ENCODE data around the gene ERCC6.

Gene ERCC6

DNA sequence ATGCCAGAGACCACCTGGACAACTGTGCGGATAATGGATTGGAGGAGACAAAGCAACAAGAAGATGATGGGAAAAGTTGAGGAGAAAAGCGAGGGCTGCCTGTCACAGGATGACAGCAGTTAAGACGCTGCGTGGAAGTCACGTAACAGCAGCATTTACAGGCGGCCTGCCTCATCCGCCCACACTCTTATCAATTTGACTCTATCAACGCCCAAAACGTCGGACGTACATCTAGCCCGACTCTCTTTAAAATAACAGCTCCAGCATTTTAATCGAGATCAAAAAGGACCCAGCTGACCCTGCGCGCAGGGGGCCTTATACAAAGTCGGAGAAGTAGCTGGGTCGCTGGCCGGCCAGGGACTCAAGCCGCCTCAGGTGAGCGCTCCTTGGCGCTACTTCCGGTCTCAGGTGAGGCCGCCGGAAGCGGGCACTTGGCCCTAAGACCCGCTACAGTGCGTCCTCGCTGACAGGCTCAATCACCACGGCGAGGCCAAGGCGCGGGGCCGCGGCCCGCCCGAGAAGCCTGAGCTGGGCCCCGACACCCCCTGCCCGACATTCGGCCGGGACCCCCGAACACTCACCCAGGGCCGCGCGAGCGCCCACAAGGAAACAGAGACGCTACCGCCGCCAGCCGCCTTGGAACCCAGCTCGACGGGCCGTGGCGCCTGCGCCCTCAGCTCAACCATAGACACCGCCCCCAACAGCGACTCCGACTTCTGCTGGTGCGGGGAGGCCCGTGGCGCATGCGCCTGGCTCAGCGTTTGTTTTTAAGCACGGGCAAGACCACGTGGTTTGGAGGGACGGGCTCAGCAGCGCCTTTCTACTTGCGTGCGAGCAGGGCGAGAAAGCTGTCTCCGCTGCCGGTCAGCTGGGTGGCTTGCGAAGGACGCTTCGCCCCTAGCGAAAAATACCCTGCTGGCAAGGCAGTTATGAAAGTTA is at the start of gene ERCC6:
TSS of gene ERCC6 (minus strand) at position 741 of the 939 bp plus-strand sequence.
- H3K4me1 ChIP-seq (ENCODE audit: control insufficient read depth, insufficient read depth, low read length): peaks cover 16% of the 10 kb centered on the region
- H3K4me3 ChIP-seq (ENCODE audit: low read length): peak within 1 kb of the TSS; percentile 70
- H3K9ac ChIP-seq (ENCODE audit: low read length): peak within 1 kb of the TSS; percentile 82
- peaks cover 3% of the 10 kb centered on the region for H3K36me3 ChIP-seq (ENCODE audit: control insufficient read depth, insufficient read depth, low read length)
- no peaks in the 10 kb centered on the region for H3K9me3 ChIP-seq (ENCODE audit: control insufficient read depth, low read length)
- no peaks in the 10 kb centered on the region for H3K27me3 ChIP-seq (ENCODE audit: control insufficient read depth, insufficient read depth, low read length)

DNA sequence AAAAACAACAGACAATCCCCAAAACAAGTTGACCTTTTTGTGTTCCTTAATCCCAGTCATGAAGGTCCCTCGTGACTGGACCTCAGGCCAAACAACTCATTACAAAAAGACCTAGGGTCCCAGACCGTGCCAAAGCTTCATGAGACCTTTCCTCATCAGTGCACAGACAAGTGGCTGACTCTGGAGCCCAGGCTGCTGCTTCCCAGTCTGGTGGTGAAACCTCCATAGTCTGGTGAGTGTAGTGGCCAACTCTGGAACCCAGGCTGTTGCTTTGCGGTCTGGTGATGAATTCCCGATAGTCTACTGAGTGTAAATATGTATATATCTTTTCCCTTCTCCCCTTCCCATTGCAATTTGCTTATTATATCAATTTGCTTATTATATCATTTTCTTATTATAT is 49.1 kb upstream of the ERCC6 start:
- H3K4me1 ChIP-seq (ENCODE audit: control insufficient read depth, insufficient read depth, low read length): no peaks in the 10 kb centered on the region
- H3K9me3 ChIP-seq (ENCODE audit: control insufficient read depth, low read length): no peaks in the 10 kb centered on the region
- H3K9ac ChIP-seq (ENCODE audit: low read length): no peak overlapping the region
- H3K4me3 ChIP-seq (ENCODE audit: low read length): no peak overlapping the region
- H3K36me3 ChIP-seq (ENCODE audit: control insufficient read depth, insufficient read depth, low read length): no peaks in the 10 kb centered on the region
- H3K27me3 ChIP-seq (ENCODE audit: control insufficient read depth, insufficient read depth, low read length): no peaks in the 10 kb centered on the region

DNA sequence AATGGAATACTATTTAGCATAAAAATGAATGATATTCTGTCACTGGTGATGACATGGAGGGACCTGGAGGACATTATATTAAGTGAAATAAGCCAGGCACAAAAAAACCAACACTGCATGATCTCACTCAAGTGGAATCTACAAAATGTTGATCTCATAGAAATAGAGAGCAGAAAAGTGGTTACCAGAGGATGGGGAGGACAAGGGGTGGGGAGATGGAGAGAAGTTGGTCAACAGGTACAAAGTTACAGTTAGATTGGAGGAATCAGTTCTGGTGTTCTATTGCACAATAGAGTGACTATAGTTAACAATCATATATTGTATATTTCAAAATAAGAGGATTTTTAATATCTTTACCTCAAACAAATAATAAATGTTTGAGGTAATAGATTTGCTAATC is 46.5 kb upstream of the ERCC6 start:
- Histone ChIP-seq H3K4me1 (ENCODE audit: control insufficient read depth, insufficient read depth, low read length) (no peaks in the 10 kb centered on the region), H3K9ac (ENCODE audit: low read length) (no peak overlapping the region), H3K4me3 (ENCODE audit: low read length) (no peak overlapping the region), H3K27me3 (ENCODE audit: control insufficient read depth, insufficient read depth, low read length) (no peaks in the 10 kb centered on the region), H3K36me3 (ENCODE audit: control insufficient read depth, insufficient read depth, low read length) (no peaks in the 10 kb centered on the region), H3K9me3 (ENCODE audit: control insufficient read depth, low read length) (no peaks in the 10 kb centered on the region)

DNA sequence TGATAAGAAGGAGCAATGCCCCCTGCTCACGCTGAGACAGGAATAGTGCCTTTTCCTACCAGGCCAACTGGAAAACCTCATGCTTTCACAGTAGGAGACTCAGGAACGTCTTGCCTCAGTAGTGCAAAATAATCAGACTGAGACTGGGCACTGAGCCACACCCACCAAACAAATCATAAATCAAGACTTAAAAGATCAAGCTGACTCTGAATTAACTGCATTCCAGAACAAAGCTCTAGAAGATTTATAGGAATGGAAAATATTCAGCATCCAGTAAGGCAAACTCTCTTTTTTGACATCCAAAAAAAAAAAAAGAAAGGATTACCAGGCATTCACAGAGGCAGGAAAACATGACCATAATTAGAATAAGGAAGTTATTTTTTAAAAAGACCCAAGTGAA is 40.7 kb upstream of the ERCC6 start:
- H3K9ac ChIP-seq (ENCODE audit: low read length): no peak overlapping the region
- no peaks in the 10 kb centered on the region for H3K4me1 ChIP-seq (ENCODE audit: control insufficient read depth, insufficient read depth, low read length)
- no peak overlapping the region for H3K4me3 ChIP-seq (ENCODE audit: low read length)
- no peaks in the 10 kb centered on the region for H3K9me3 ChIP-seq (ENCODE audit: control insufficient read depth, low read length)
- H3K27me3 ChIP-seq (ENCODE audit: control insufficient read depth, insufficient read depth, low read length): no peaks in the 10 kb centered on the region
- H3K36me3 ChIP-seq (ENCODE audit: control insufficient read depth, insufficient read depth, low read length): no peaks in the 10 kb centered on the region

DNA sequence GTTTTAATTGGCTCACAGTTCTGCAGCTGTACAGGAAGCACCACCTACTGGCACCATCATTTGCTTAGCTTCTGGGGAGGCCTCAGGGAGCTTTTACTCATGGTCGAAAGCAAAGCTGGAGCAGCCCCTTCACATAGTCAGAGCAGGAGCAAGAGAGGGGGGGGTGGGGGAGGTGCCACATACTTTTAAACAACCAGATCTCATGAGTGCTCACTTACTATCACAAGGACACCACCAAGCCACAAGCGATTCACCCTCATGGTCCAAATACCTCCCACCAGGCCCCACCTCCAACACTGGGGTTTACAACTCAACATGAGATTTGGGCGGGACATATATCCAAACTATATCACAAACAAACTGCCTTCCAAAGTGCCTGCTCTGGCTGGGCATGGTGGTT is 39.5 kb upstream of the ERCC6 start:
- H3K36me3 ChIP-seq (ENCODE audit: control insufficient read depth, insufficient read depth, low read length): no peaks in the 10 kb centered on the region
- H3K9ac ChIP-seq (ENCODE audit: low read length): no peak overlapping the region
- no peaks in the 10 kb centered on the region for H3K27me3 ChIP-seq (ENCODE audit: control insufficient read depth, insufficient read depth, low read length)
- no peaks in the 10 kb centered on the region for H3K9me3 ChIP-seq (ENCODE audit: control insufficient read depth, low read length)
- no peak overlapping the region for H3K4me3 ChIP-seq (ENCODE audit: low read length)
- H3K4me1 ChIP-seq (ENCODE audit: control insufficient read depth, insufficient read depth, low read length): no peaks in the 10 kb centered on the region

DNA sequence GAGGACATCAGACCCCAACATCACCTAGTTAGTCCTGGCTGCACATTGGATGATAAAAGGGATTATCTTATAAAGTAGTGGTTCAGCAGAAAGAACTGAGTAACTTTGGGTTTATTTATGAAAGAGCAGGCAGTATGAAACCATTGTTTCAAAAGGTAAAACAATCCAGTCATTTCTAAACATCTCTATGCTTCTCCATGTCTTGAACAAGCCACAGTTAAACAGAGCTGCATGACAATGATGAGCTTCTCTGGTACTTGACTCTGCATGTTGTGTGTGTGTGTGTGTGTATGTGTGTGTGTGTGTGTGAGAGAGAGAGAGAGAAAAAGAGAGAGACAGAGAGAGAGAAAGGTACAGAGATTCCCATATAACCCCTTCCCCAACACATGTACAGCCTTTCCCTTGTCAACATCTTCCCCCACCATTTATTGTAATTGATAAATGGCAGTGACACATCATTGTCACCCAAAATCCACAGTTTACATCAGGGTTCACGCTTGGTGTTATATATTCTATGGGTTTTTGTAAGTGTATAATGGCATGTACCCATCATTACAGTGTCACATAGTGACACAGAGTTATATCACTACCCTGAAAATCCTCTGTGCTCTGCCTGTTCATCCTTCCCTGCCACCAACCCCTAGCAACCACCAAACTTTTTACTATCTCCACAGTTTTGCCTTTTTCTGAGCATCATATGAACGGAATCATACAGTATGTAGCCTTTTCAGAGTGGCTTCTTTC is 38.4 kb upstream of the ERCC6 start:
- Histone ChIP-seq H3K36me3 (ENCODE audit: control insufficient read depth, insufficient read depth, low read length) (no peaks in the 10 kb centered on the region), H3K4me1 (ENCODE audit: control insufficient read depth, insufficient read depth, low read length) (no peaks in the 10 kb centered on the region), H3K4me3 (ENCODE audit: low read length) (no peak overlapping the region), H3K27me3 (ENCODE audit: control insufficient read depth, insufficient read depth, low read length) (no peaks in the 10 kb centered on the region), H3K9ac (ENCODE audit: low read length) (no peak overlapping the region), H3K9me3 (ENCODE audit: control insufficient read depth, low read length) (no peaks in the 10 kb centered on the region)

DNA sequence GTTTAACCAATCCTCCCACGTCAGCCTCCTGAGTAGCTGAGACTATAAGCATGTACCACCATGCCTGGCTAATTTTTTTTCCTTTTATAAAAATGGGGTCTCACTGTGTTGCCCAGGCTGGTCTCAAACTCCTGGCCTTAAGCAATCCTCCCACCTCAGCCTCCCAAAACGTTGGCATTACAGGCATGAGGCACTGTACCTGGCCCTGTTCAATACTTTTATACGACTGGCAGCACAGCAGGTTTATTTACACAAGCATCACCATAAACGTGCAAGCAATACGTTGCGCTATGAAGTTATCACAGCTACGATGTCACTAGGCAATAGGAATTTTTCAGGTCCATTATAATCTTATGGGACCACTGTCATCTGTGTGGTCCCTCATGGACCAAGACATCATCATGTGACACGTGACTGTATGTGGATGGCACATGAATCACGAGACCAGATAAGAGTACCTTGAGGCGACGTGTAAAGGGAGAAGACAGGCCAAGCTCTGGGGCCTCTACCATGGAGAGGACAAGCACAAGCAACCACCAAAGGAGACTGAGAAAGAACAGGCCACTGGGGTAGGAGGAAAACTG is 36.7 kb upstream of the ERCC6 start:
- Histone ChIP-seq H3K9ac (ENCODE audit: low read length) (no peak overlapping the region), H3K4me3 (ENCODE audit: low read length) (no peak overlapping the region), H3K27me3 (ENCODE audit: control insufficient read depth, insufficient read depth, low read length) (no peaks in the 10 kb centered on the region), H3K36me3 (ENCODE audit: control insufficient read depth, insufficient read depth, low read length) (no peaks in the 10 kb centered on the region), H3K4me1 (ENCODE audit: control insufficient read depth, insufficient read depth, low read length) (no peaks in the 10 kb centered on the region), H3K9me3 (ENCODE audit: control insufficient read depth, low read length) (no peaks in the 10 kb centered on the region)

DNA sequence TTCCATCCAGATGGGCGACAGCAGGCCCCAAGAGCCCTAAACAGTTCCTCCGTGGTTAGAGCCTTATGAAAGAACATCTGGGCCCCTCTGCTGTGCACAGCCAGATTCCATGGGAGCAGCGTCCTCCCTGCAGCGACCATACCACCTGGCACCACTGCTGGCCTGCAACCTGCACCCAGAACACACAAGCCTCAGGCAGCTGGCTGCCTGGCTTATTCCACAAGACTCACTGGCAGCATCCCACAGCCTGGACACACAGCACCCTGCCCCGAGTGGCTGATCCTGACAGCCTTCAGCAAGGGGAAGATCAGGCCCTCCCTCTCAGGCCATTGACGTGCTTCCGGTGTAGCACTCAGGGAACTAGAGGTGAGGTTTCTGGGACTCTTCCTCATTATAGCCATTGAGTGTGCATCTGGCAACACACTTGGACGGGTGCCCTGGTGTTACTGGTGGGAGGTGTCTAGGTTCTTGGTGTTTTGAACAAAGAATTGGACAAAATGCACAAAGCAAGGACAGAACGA is 33.7 kb upstream of the ERCC6 start:
- H3K4me3 ChIP-seq (ENCODE audit: low read length): no peak overlapping the region
- no peaks in the 10 kb centered on the region for H3K9me3 ChIP-seq (ENCODE audit: control insufficient read depth, low read length)
- no peak overlapping the region for H3K9ac ChIP-seq (ENCODE audit: low read length)
- H3K27me3 ChIP-seq (ENCODE audit: control insufficient read depth, insufficient read depth, low read length): no peaks in the 10 kb centered on the region
- no peaks in the 10 kb centered on the region for H3K4me1 ChIP-seq (ENCODE audit: control insufficient read depth, insufficient read depth, low read length)
- no peaks in the 10 kb centered on the region for H3K36me3 ChIP-seq (ENCODE audit: control insufficient read depth, insufficient read depth, low read length)

DNA sequence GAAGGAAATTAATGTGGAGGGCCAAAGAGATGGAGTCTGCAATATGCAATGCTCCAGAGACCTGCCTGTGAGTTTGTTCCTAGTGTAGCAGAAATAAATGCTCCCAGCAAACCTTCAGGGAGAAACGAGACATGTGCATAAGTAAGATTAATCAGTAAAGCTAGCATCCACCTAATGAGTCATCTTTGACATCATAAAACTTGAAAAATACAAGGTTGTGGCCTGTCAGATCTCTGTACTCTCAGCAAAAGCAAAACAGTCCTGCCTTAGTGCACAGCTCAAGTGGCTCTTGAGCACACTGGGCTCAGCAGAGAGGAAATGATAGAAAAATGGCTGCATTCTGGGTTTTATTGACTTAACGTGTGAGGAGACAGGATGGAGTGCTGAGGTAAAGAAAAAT is 32.5 kb upstream of the ERCC6 start:
- no peaks in the 10 kb centered on the region for H3K36me3 ChIP-seq (ENCODE audit: control insufficient read depth, insufficient read depth, low read length)
- H3K4me1 ChIP-seq (ENCODE audit: control insufficient read depth, insufficient read depth, low read length): no peaks in the 10 kb centered on the region
- H3K4me3 ChIP-seq (ENCODE audit: low read length): no peak overlapping the region
- no peak overlapping the region for H3K9ac ChIP-seq (ENCODE audit: low read length)
- no peaks in the 10 kb centered on the region for H3K9me3 ChIP-seq (ENCODE audit: control insufficient read depth, low read length)
- no peaks in the 10 kb centered on the region for H3K27me3 ChIP-seq (ENCODE audit: control insufficient read depth, insufficient read depth, low read length)

DNA sequence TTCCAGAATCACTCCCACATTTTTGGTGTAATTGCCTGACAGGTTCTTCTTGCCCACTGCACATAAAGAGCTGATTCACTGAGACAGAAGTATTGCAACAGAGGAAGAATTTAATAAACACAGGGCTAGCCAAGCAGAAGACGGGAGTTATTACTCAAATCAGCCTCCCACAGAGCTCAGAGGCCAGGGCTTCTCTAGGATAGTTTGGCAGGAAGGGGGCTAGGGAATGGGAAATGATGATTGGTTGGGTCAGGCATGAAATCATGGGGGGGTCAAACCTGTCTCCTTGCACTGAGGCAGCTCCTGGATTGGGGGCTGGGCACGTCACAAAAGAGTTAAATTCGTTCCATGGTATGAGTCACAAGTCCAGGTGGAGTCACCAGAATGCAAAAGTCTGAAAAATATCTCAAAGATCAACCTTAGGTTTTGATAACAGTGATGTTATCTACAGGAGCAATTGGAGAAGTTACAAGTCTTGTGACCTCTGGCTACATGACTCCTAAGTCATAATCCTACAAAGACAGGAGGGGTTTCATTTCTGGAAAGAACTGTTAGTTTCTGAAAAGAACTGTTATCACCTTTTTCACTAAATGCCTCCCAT is 30.2 kb upstream of the ERCC6 start:
- no peaks in the 10 kb centered on the region for H3K27me3 ChIP-seq (ENCODE audit: control insufficient read depth, insufficient read depth, low read length)
- no peak overlapping the region for H3K4me3 ChIP-seq (ENCODE audit: low read length)
- no peaks in the 10 kb centered on the region for H3K4me1 ChIP-seq (ENCODE audit: control insufficient read depth, insufficient read depth, low read length)
- H3K36me3 ChIP-seq (ENCODE audit: control insufficient read depth, insufficient read depth, low read length): no peaks in the 10 kb centered on the region
- no peaks in the 10 kb centered on the region for H3K9me3 ChIP-seq (ENCODE audit: control insufficient read depth, low read length)
- H3K9ac ChIP-seq (ENCODE audit: low read length): no peak overlapping the region

DNA sequence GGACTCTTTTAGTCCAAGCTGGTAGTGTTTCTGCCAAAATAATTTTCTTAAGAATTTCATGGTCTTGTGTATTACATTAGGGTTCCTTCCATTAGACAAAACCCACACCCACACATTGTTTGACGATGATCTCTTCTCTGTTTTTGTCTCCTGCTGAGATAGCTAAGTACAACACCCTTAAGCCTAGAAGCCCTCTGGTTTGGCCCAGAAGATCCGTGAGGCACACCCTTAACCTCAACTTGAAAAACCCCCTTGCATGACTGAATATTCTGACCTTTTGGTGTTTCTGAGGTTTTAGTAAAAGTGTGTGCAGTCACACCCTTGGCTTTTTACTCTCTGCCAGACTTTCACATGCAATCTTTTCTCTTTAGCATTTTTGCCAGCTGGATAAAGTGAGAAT is 29.3 kb upstream of the ERCC6 start:
- H3K36me3 ChIP-seq (ENCODE audit: control insufficient read depth, insufficient read depth, low read length): no peaks in the 10 kb centered on the region
- no peaks in the 10 kb centered on the region for H3K27me3 ChIP-seq (ENCODE audit: control insufficient read depth, insufficient read depth, low read length)
- no peaks in the 10 kb centered on the region for H3K9me3 ChIP-seq (ENCODE audit: control insufficient read depth, low read length)
- no peak overlapping the region for H3K4me3 ChIP-seq (ENCODE audit: low read length)
- H3K4me1 ChIP-seq (ENCODE audit: control insufficient read depth, insufficient read depth, low read length): no peaks in the 10 kb centered on the region
- no peak overlapping the region for H3K9ac ChIP-seq (ENCODE audit: low read length)
